HEK293 (cell line): ENCODE data around the gene CRTC1.

ENCODE experiments used
- CTCF ChIP-seq: fragments of 450-650 bp; formaldehyde crosslinking; IDR thresholded peaks from 2 replicates; pipeline ENCODE4 v1.5.1; 2016; ENCODE audit warnings: missing biosample characterization, missing genetic modification characterization
- SP2 ChIP-seq: fragments of 450-650 bp; formaldehyde crosslinking; IDR thresholded peaks from 2 replicates; pipeline ENCODE4 v1.5.1; 2016; ENCODE audit warnings: missing biosample characterization, missing genetic modification characterization
- ZNF157 ChIP-seq: fragments of 450-650 bp; formaldehyde crosslinking; IDR thresholded peaks from 2 replicates; pipeline ENCODE4 v1.5.1; 2016; ENCODE audit warnings: missing biosample characterization, missing genetic modification characterization
- ZNF274 ChIP-seq, 2 experiments: fragments of 200-500 bp in 1 of 2; fragments of 450-650 bp in 1 of 2; sonication (Bioruptor generic) in 1 of 2; formaldehyde crosslinking in 1 of 2; IDR thresholded peaks; 2 replicates each; pipeline versions ENCODE4 v1.5.1 to v1.6.1; 2014 to 2016; ENCODE audit warnings: borderline replicate concordance in 1 of 2, inconsistent platforms in 1 of 2, low read length in 1 of 2, missing biosample characterization in 1 of 2, missing genetic modification characterization in 1 of 2
- ZNF558 ChIP-seq: fragments of 450-650 bp; formaldehyde crosslinking; IDR thresholded peaks from 2 replicates; pipeline ENCODE4 v1.5.1; 2016; ENCODE audit warnings: missing biosample characterization, missing genetic modification characterization
- TF ChIP-seq, protein P1 (sequence below): fragments of 450-650 bp; formaldehyde crosslinking; IDR thresholded peaks from 2 replicates; pipeline ENCODE4 v1.5.1; 2017; ENCODE audit warnings: missing biosample characterization, missing genetic modification characterization
- TF ChIP-seq, protein P2 (sequence below): fragments of 450-650 bp; formaldehyde crosslinking; IDR thresholded peaks from 2 replicates; pipeline ENCODE4 v1.5.1; 2016; ENCODE audit warnings: missing biosample characterization, missing genetic modification characterization

GRCh38 chr19:18669883-18670282, 13.6 kb upstream of the CRTC1 start:
- TF ChIP-seq CTCF (tag by site-specific recombination) (no peak), ZNF558 (tag by site-specific recombination) (no peak), ZNF274 (IDR thresholded peaks at IDR 0.05; ENCODE audit: low read length) (no peak), ZNF274 (tag by site-specific recombination; IDR thresholded peaks at IDR 0.05; ENCODE audit: borderline replicate concordance) (no peak), ZNF157 (tag by site-specific recombination) (no peak), SP2 (tag by site-specific recombination) (no peak)
- TF ChIP-seq, protein P1, sequence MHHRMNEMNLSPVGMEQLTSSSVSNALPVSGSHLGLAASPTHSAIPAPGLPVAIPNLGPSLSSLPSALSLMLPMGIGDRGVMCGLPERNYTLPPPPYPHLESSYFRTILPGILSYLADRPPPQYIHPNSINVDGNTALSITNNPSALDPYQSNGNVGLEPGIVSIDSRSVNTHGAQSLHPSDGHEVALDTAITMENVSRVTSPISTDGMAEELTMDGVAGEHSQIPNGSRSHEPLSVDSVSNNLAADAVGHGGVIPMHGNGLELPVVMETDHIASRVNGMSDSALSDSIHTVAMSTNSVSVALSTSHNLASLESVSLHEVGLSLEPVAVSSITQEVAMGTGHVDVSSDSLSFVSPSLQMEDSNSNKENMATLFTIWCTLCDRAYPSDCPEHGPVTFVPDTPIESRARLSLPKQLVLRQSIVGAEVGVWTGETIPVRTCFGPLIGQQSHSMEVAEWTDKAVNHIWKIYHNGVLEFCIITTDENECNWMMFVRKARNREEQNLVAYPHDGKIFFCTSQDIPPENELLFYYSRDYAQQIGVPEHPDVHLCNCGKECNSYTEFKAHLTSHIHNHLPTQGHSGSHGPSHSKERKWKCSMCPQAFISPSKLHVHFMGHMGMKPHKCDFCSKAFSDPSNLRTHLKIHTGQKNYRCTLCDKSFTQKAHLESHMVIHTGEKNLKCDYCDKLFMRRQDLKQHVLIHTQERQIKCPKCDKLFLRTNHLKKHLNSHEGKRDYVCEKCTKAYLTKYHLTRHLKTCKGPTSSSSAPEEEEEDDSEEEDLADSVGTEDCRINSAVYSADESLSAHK = no peak
- TF ChIP-seq, protein P2, sequence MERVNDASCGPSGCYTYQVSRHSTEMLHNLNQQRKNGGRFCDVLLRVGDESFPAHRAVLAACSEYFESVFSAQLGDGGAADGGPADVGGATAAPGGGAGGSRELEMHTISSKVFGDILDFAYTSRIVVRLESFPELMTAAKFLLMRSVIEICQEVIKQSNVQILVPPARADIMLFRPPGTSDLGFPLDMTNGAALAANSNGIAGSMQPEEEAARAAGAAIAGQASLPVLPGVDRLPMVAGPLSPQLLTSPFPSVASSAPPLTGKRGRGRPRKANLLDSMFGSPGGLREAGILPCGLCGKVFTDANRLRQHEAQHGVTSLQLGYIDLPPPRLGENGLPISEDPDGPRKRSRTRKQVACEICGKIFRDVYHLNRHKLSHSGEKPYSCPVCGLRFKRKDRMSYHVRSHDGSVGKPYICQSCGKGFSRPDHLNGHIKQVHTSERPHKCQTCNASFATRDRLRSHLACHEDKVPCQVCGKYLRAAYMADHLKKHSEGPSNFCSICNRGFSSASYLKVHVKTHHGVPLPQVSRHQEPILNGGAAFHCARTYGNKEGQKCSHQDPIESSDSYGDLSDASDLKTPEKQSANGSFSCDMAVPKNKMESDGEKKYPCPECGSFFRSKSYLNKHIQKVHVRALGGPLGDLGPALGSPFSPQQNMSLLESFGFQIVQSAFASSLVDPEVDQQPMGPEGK (tag by site-specific recombination) = no peak
